HepG2 (cell line): Measurements from ENCODE around the gene ATP13A3. TPM values are rescaled to one million over a fixed set of nuclear protein-coding genes. Genes with fewer than 3 reads are reported as not detected.

Source experiments
- ATAC-seq: fragments of 200-7000 bp; cut with Tn5 transposase; 3 replicates; pipeline ENCODE4 v1.9.1; 2020; ENCODE audit warnings: mild to moderate bottlenecking, moderate library complexity
- BruUV-seq: library from RNA; stranded (reverse); fragments of 400-500 nt; replicated peaks from 2 replicates; lab custom pipeline; 2021; lab: Mats Ljungman, UMichigan
- CTCF ChIA-PET: fragments of 300-600 bp; formaldehyde crosslinking; extraction: SDS; loops from one replicate; lab custom pipeline; 2021; ENCODE audit warnings: low total read pairs, inconsistent platforms, low intra/inter-chr PET ratio; lab: Yijun Ruan, JAX
- POLR2A ChIA-PET: fragments of 350-600 bp; sonication (Branson Sonifier 250); formaldehyde crosslinking; loops from one replicate; lab custom pipeline; 2020; ENCODE audit warnings: antibody characterized with exemption, inconsistent platforms; lab: Yijun Ruan, JAX
- DNase-seq: peaks from one replicate; pipeline ENCODE4 v3.0.0-alpha.2; 2015; ENCODE audit warnings: low spot score
- FAIRE-seq: peaks from 3 replicates; lab custom pipeline; 2011; peaks lifted over from hg19 to GRCh38; lab: Jason Lieb, UNC
- H2AFZ ChIP-seq: one replicate; pipeline ENCODE4 v1.6.1; 2011; ENCODE audit warnings: low read length, inconsistent platforms
- H3K27ac ChIP-seq: fragments of 300-600 bp; 3 replicates; pipeline ENCODE4 v1.8.0; 2011; ENCODE audit warnings: mixed run types, mild to moderate bottlenecking, mixed read lengths, low read length, inconsistent platforms; ENCODE audit not compliant: insufficient read depth; ENCODE audit errors: extremely low read length
- H3K27me3 ChIP-seq, 2 experiments: fragments of 200-600 bp in 1 of 2; 2 replicates in 1 of 2; 3 replicates in 1 of 2; pipeline versions ENCODE4 v1.6.0 to v1.8.0; 2011; ENCODE audit warnings: low read length in 2 of 2, mild to moderate bottlenecking in 2 of 2, moderate library complexity in 2 of 2, inconsistent platforms in 1 of 2; ENCODE audit not compliant: insufficient read depth in 2 of 2, control insufficient read depth in 1 of 2
- H3K36me3 ChIP-seq, 2 experiments: fragments of 200-600 bp in 1 of 2; replicated peaks in 1 of 2; 2 replicates in 1 of 2; 3 replicates in 1 of 2; pipeline versions ENCODE4 v1.5.1 to v1.8.0; 2011; ENCODE audit warnings: low read length in 2 of 2, inconsistent platforms in 1 of 2; ENCODE audit not compliant: insufficient read depth in 2 of 2, control insufficient read depth in 1 of 2
- H3K4me1 ChIP-seq: 2 replicates; pipeline ENCODE4 v1.5.1; 2012; ENCODE audit warnings: low read length, inconsistent platforms; ENCODE audit not compliant: insufficient read depth
- H3K4me2 ChIP-seq: 2 replicates; pipeline ENCODE4 v1.6.0; 2011; ENCODE audit warnings: low read depth, low read length, inconsistent platforms
- H3K4me3 ChIP-seq, 3 experiments: fragments of 200-600 bp in 1 of 3; sonication (generic), shearing (Covaris generic) in 1 of 3; replicated peaks in 1 of 3; 2 replicates each; pipeline ENCODE4 v1.5.1; 2011 to 2016; ENCODE audit warnings: low read length in 3 of 3, inconsistent platforms in 2 of 3, low read depth in 2 of 3, mild to moderate bottlenecking in 2 of 3, control low read depth in 1 of 3, mixed read lengths in 1 of 3; ENCODE audit not compliant: insufficient read depth in 1 of 3
- H3K79me2 ChIP-seq: one replicate; pipeline ENCODE4 v1.6.1; 2011; ENCODE audit warnings: low read length, inconsistent platforms; ENCODE audit not compliant: insufficient read depth
- H3K9ac ChIP-seq: 2 replicates; pipeline ENCODE4 v1.6.0; 2011; ENCODE audit warnings: mild to moderate bottlenecking, low read depth, low read length, inconsistent platforms; ENCODE audit not compliant: insufficient read depth
- H3K9me3 ChIP-seq: 2 replicates; pipeline ENCODE4 v1.5.1; 2012; ENCODE audit warnings: mild to moderate bottlenecking, low read length
- H4K20me1 ChIP-seq: 2 replicates; pipeline ENCODE4 v1.6.0; 2011; ENCODE audit warnings: inconsistent platforms, mild to moderate bottlenecking, low read length, moderate library complexity; ENCODE audit not compliant: insufficient read depth
- CENPT ChIP-seq: sonication (generic); formaldehyde crosslinking; IDR thresholded peaks from 2 replicates; pipeline ENCODE4 v1.8.0; 2022; ENCODE audit warnings: low read depth, mild to moderate bottlenecking, moderate library complexity, missing genetic modification reagents
- IRX3 ChIP-seq: sonication (generic); formaldehyde crosslinking; IDR thresholded peaks from 2 replicates; pipeline ENCODE4 v1.8.1; 2023; ENCODE audit warnings: mild to moderate bottlenecking, low read depth, missing genetic modification reagents, borderline replicate concordance
- KDM6A ChIP-seq: IDR thresholded peaks from 2 replicates; pipeline ENCODE4 v1.6.1; 2016; ENCODE audit warnings: low read depth
- MATR3 ChIP-seq: sonication (generic); formaldehyde crosslinking; IDR thresholded peaks from 2 replicates; pipeline ENCODE4 v1.4.0; 2020; ENCODE audit warnings: missing genetic modification reagents
- MED13 ChIP-seq: sonication (generic); formaldehyde crosslinking; IDR thresholded peaks from 2 replicates; pipeline ENCODE4 v1.5.0; 2020; ENCODE audit warnings: missing genetic modification reagents
- NCOA5 ChIP-seq: sonication (generic); formaldehyde crosslinking; IDR thresholded peaks from 2 replicates; pipeline ENCODE4 v1.4.0; 2020; ENCODE audit warnings: missing genetic modification reagents
- NFIB ChIP-seq: sonication (generic); formaldehyde crosslinking; IDR thresholded peaks from 2 replicates; pipeline ENCODE4 v1.9.0; 2021; ENCODE audit warnings: missing genetic modification reagents, mild to moderate bottlenecking, borderline replicate concordance
- PCBP1 ChIP-seq: fragments of 200-400 bp; formaldehyde crosslinking; IDR thresholded peaks from 2 replicates; pipeline ENCODE4 v1.6.1; 2017; ENCODE audit warnings: mild to moderate bottlenecking, low read depth, low read length, borderline replicate concordance
- RFXANK ChIP-seq: IDR thresholded peaks from 2 replicates; pipeline ENCODE4 v1.6.1; 2016
- SALL2 ChIP-seq: sonication (generic); formaldehyde crosslinking; IDR thresholded peaks from 2 replicates; pipeline ENCODE4 v1.8.1; 2023; ENCODE audit warnings: mild to moderate bottlenecking, missing genetic modification reagents, inconsistent platforms
- ZNF101 ChIP-seq: sonication (generic); formaldehyde crosslinking; IDR thresholded peaks from 2 replicates; pipeline ENCODE4 v1.4.0; 2020; ENCODE audit warnings: mild to moderate bottlenecking, low read depth, missing genetic modification reagents, borderline replicate concordance
- ZNF180 ChIP-seq: sonication (generic); formaldehyde crosslinking; IDR thresholded peaks from 2 replicates; pipeline ENCODE4 v1.4.0; 2020; ENCODE audit warnings: low read depth, missing genetic modification reagents, borderline replicate concordance
- ZNF224 ChIP-seq: sonication (generic); formaldehyde crosslinking; IDR thresholded peaks from 2 replicates; pipeline ENCODE4 v1.5.0; 2020; ENCODE audit warnings: mild to moderate bottlenecking, missing genetic modification reagents
- ZNF234 ChIP-seq: sonication (generic); formaldehyde crosslinking; conservative IDR thresholded peaks from 2 replicates; pipeline ENCODE4 v1.5.1; 2020; ENCODE audit warnings: mild to moderate bottlenecking, missing genetic modification reagents
- ZNF543 ChIP-seq: sonication (generic); formaldehyde crosslinking; IDR thresholded peaks from 2 replicates; pipeline ENCODE4 v1.4.0; 2020; ENCODE audit warnings: mild to moderate bottlenecking, missing genetic modification reagents
- ZNF577 ChIP-seq: sonication (generic); formaldehyde crosslinking; IDR thresholded peaks from 2 replicates; pipeline ENCODE4 v1.4.0; 2020; ENCODE audit warnings: mild to moderate bottlenecking, low read depth, missing genetic modification reagents, borderline replicate concordance
- ZNF737 ChIP-seq: sonication (generic); formaldehyde crosslinking; IDR thresholded peaks from 2 replicates; pipeline ENCODE4 v1.5.0; 2020; ENCODE audit warnings: missing genetic modification reagents, mild to moderate bottlenecking, borderline replicate concordance
- ZNF788 ChIP-seq: sonication (generic); formaldehyde crosslinking; IDR thresholded peaks from 2 replicates; pipeline ENCODE4 v1.5.0; 2020; ENCODE audit warnings: mild to moderate bottlenecking, missing genetic modification reagents, borderline replicate concordance
- ZNF800 ChIP-seq: sonication (generic); formaldehyde crosslinking; IDR thresholded peaks from 2 replicates; pipeline ENCODE4 v1.4.0; 2020; ENCODE audit warnings: missing genetic modification reagents
- ZNF83 ChIP-seq: sonication (generic); formaldehyde crosslinking; IDR thresholded peaks from 2 replicates; pipeline ENCODE4 v1.4.0; 2020; ENCODE audit warnings: missing genetic modification reagents, mild to moderate bottlenecking, borderline replicate concordance
- ZNF891 ChIP-seq: sonication (generic); formaldehyde crosslinking; IDR thresholded peaks from 2 replicates; pipeline ENCODE4 v1.5.0; 2020; ENCODE audit warnings: mild to moderate bottlenecking, missing genetic modification reagents
- WGBS: methylation state at CpG from one replicate; pipeline ENCODE4 v1.1.6; 2017; ENCODE audit warnings: low lambda C conversion rate; 5-methylcytosine and 5-hydroxymethylcytosine counted together
- in situ Hi-C: cut with HindIII; loops from 2 replicates; pipeline ENCODE4 v1.10.0; 2017; ENCODE audit warnings: low pct_unique_long_range_greater_than_20kb; ENCODE audit not compliant: extremely low pct_ligation_motif_present
- intact Hi-C: fragments of 100-400 bp; cut with micrococcal nuclease; formaldehyde crosslinking; loops from one replicate; pipeline ENCODE4 v1.10.0; 2022; ENCODE audit not compliant: unreplicated experiment
- polyA plus RNA-seq, 8 experiments: library from polyadenylated mRNA; depleted of rRNA in 3 of 8; stranded (reverse) in 7 of 8; unstranded in 1 of 8; fragments of >200 nt; fragmentation: Illumina TruSeq in 4 of 8; extraction: Trizol in 4 of 8; gene quantifications; 2 replicates each; pipeline versions ENCODE4 v1.2.1 to v1.2.3, GENCODE V29; 2011 to 2016; ENCODE audit warnings: low read depth in 4 of 8, missing spikeins in 1 of 8, mixed read lengths in 1 of 8; ENCODE audit not compliant: insufficient read depth in 1 of 8
- total RNA-seq, 5 experiments: library from RNA; depleted of rRNA; stranded (reverse); fragments of >200 nt; fragmentation: Illumina TruSeq; extraction: Trizol; gene quantifications; 2 replicates each; pipeline ENCODE4 v1.2.3, GENCODE V29; 2016; ENCODE audit warnings: low read depth in 1 of 5
- TF ChIP-seq, protein P1 (sequence below): sonication (generic); formaldehyde crosslinking; IDR thresholded peaks from 2 replicates; pipeline ENCODE4 v1.4.0; 2020; ENCODE audit warnings: missing genetic modification reagents

ATP13A3 gene
- total and polyA plus RNA-seq, 2 of the 13 experiments (the other 11 are each of a cell fraction or from before 2014, with no cell fraction given) = 44.9 to 80.8 TPM

DNA sequence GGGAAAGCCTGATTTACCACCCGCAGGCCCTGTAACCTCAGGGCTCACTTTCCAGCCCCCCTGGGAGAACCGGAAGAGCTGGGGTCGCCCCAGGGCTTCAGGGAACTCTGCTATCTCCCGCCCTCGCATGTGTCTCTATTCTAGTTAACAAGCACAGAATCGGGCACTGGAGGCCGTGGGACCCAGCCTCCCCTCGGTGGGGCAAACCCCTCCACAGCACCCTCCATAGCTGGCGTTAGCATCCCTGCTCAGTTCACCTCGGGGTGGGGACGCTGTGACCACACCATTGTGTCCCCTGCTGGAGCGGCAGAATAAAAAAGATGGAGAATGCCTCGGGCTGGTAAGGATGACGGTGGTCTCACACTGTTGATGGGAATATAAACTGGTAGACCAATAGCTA, 113.8 kb downstream of the ATP13A3 start (continued):
- TF ChIP-seq MATR3 = no peak
- TF ChIP-seq SALL2 = no peak
- no peak for TF ChIP-seq ZNF891 (CRISPR knock-in tag)
- TF ChIP-seq NCOA5 (CRISPR knock-in tag) = no peak
- TF ChIP-seq, all 625 proteins: peak for 0

GRCh38 chr3:194370753-194371152, 116.0 kb downstream of the ATP13A3 start:
- intact Hi-C loops (no loop called here), in situ Hi-C loops (no loop called here)
- H3K4me2 ChIP-seq = no peak overlapping the region
- no peak overlapping the region for H3K4me3 ChIP-seq
- no peaks in the 10 kb centered on the region for H3K9me3 ChIP-seq
- no peak overlapping the region for H3K9ac ChIP-seq
- no TSS peak for BruUV-seq
- FAIRE-seq = no peak
- DNase-seq = no peak
- 41% methylated on average over 10 of the region's 10 CpGs for WGBS
- no peak overlapping the region for H2AFZ ChIP-seq
- ChIA-PET POLR2A (no interaction called here), CTCF (no interaction called here)
- H3K27ac ChIP-seq = no peak overlapping the region
- no peaks in the 10 kb centered on the region for H3K79me2 ChIP-seq
- TF ChIP-seq ZNF180 (CRISPR knock-in tag) (no peak), CENPT (no peak), ZNF543 (CRISPR knock-in tag) (no peak), ZNF101 (CRISPR knock-in tag) (no peak), ZNF800 (CRISPR knock-in tag) (no peak), MED13 (CRISPR knock-in tag) (no peak), ZNF234 (CRISPR knock-in tag) (no peak), ZNF83 (CRISPR knock-in tag) (no peak), ZNF737 (CRISPR knock-in tag) (no peak), IRX3 (CRISPR knock-in tag) (no peak), PCBP1 (no peak), RFXANK (CRISPR knock-in tag) (no peak), NFIB (CRISPR knock-in tag) (no peak), ZNF224 (CRISPR knock-in tag) (no peak), ZNF577 (CRISPR knock-in tag) (no peak), ZNF788 (CRISPR knock-in tag) (no peak), KDM6A (no peak)
- TF ChIP-seq, protein P1, sequence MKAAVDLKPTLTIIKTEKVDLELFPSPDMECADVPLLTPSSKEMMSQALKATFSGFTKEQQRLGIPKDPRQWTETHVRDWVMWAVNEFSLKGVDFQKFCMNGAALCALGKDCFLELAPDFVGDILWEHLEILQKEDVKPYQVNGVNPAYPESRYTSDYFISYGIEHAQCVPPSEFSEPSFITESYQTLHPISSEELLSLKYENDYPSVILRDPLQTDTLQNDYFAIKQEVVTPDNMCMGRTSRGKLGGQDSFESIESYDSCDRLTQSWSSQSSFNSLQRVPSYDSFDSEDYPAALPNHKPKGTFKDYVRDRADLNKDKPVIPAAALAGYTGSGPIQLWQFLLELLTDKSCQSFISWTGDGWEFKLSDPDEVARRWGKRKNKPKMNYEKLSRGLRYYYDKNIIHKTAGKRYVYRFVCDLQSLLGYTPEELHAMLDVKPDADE = no peak
- H3K27me3 ChIP-seq = peaks cover 12 to 73% of the 10 kb centered on the region in 2 experiments; a peak in 4 of 5 replicates
- no peaks in the 10 kb centered on the region for H3K36me3 ChIP-seq
- H3K4me1 ChIP-seq = peaks cover 14% of the 10 kb centered on the region
- no peak for ATAC-seq
- no peaks in the 10 kb centered on the region for H4K20me1 ChIP-seq
